DOHH2 (cell line): ENCODE measurements around the gene SLC66A3.

Source experiments
- H3F3A ChIP-seq: fragments of 200-600 bp; sonication (generic), shearing (Covaris generic); 2 replicates; pipeline ENCODE4 v1.6.0; 2016; ENCODE audit warnings: antibody characterized with exemption, mild to moderate bottlenecking; ENCODE audit not compliant: control insufficient read depth, insufficient read depth
- H3K27ac ChIP-seq: fragments of 200-600 bp; sonication (generic); 2 replicates; pipeline ENCODE4 v1.5.1; 2014; ENCODE audit warnings: low read depth, mild to moderate bottlenecking, low read length, moderate library complexity
- H3K27me3 ChIP-seq: fragments of 200-600 bp; sonication (generic); 2 replicates; pipeline ENCODE4 v1.6.1; 2014; ENCODE audit warnings: mild to moderate bottlenecking, low read length, mixed read lengths; ENCODE audit not compliant: control insufficient read depth
- H3K36me3 ChIP-seq: fragments of 200-600 bp; sonication (generic); 2 replicates; pipeline ENCODE4 v1.6.1; 2014; ENCODE audit warnings: mild to moderate bottlenecking, low read length, moderate library complexity, mixed read lengths; ENCODE audit not compliant: control insufficient read depth
- H3K4me1 ChIP-seq: fragments of 200-600 bp; sonication (generic); 2 replicates; pipeline ENCODE4 v1.6.1; 2014; ENCODE audit warnings: mild to moderate bottlenecking, low read length, mixed read lengths; ENCODE audit not compliant: control insufficient read depth
- H3K4me2 ChIP-seq: fragments of 200-600 bp; sonication (generic); 2 replicates; pipeline ENCODE4 v1.6.0; 2014; ENCODE audit warnings: mild to moderate bottlenecking, low read length, moderate library complexity
- H3K4me3 ChIP-seq: fragments of 200-600 bp; sonication (generic); 2 replicates; pipeline ENCODE4 v1.5.1; 2014; ENCODE audit warnings: mild to moderate bottlenecking, low read length, mixed read lengths
- H3K79me2 ChIP-seq: fragments of 200-600 bp; sonication (generic); 2 replicates; pipeline ENCODE4 v1.6.1; 2014; ENCODE audit warnings: mild to moderate bottlenecking, low read length, mixed read lengths; ENCODE audit not compliant: control insufficient read depth
- H3K9me2 ChIP-seq: fragments of 200-600 bp; sonication (generic); replicated peaks from 2 replicates; pipeline ENCODE4 v1.6.1; 2014; ENCODE audit warnings: mild to moderate bottlenecking, low read length, mixed read lengths; ENCODE audit not compliant: control insufficient read depth
- H3K9me3 ChIP-seq: fragments of 200-600 bp; sonication (generic); 2 replicates; pipeline ENCODE4 v1.6.1; 2014; ENCODE audit warnings: antibody characterized with exemption, low read length, mixed read lengths; ENCODE audit not compliant: control insufficient read depth, insufficient read depth
- H4K20me1 ChIP-seq: fragments of 200-600 bp; sonication (generic); 2 replicates; pipeline ENCODE4 v1.6.0; 2014; ENCODE audit warnings: low read depth, mild to moderate bottlenecking, antibody characterized with exemption, low read length, moderate library complexity; ENCODE audit not compliant: control insufficient read depth, insufficient read depth
- EZH2phosphoT487 ChIP-seq: fragments of 200-600 bp; sonication (generic); IDR thresholded peaks from 2 replicates; pipeline ENCODE4 v1.6.1; 2017; ENCODE audit warnings: borderline replicate concordance, mild to moderate bottlenecking, antibody characterized with exemption, low read length, moderate library complexity, mixed read lengths
- TF ChIP-seq, protein P1 (sequence below): fragments of 200-600 bp; sonication (generic); IDR thresholded peaks from one replicate; pipeline ENCODE4 v1.5.1; 2014; ENCODE audit warnings: antibody characterized with exemption, mild to moderate bottlenecking, low read depth, low read length; ENCODE audit not compliant: poor library complexity, severe bottlenecking

The SLC66A3 gene

DNA sequence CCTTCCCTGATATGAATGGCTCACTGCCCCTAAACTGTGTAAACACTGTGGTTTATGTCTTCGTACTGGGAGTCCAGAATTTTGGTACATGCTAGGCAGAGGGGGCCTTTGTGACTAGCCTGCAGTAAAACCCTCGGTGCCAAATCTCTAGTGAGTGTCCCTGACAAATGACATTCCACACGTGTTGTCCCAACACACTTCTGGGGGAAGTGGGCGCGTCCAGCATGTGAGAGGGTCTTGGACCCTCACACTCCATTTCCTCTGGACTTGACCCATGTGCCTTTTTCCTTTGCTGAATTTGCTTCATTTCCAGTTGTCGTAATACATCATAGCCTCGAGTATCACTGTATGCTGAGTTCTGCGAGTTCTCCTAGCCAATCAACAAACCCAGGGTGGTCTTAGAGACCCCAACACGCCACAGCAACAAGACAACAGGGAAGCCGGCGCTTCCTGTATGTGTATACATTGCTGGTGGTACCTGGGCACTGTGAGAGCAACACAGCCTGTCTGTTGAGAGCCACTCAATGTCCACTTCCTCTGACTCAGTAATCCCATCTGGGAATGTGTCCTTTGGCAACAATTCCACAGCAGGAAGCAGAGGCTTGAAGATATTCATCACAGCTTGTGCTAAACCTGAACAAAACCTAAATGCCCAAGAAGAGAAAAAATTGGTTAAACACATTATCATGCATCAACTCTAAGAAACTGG, 26.9 kb upstream of the SLC66A3 start:
- Histone ChIP-seq H3K4me1 (peaks cover 36% of the 10 kb centered on the region), H3K36me3 (no peaks in the 10 kb centered on the region), H3K27me3 (peaks cover 2% of the 10 kb centered on the region), H3K4me3 (no peak overlapping the region), H3K9me3 (no peaks in the 10 kb centered on the region), H3K27ac (no peak overlapping the region), H3K9me2 (no peaks in the 10 kb centered on the region), H3F3A (peaks cover 6% of the 10 kb centered on the region; the same call in 1 of the 2 replicates), H3K79me2 (no peaks in the 10 kb centered on the region), H4K20me1 (no peaks in the 10 kb centered on the region), H3K4me2 (no peak overlapping the region)
- TF ChIP-seq, protein P1, sequence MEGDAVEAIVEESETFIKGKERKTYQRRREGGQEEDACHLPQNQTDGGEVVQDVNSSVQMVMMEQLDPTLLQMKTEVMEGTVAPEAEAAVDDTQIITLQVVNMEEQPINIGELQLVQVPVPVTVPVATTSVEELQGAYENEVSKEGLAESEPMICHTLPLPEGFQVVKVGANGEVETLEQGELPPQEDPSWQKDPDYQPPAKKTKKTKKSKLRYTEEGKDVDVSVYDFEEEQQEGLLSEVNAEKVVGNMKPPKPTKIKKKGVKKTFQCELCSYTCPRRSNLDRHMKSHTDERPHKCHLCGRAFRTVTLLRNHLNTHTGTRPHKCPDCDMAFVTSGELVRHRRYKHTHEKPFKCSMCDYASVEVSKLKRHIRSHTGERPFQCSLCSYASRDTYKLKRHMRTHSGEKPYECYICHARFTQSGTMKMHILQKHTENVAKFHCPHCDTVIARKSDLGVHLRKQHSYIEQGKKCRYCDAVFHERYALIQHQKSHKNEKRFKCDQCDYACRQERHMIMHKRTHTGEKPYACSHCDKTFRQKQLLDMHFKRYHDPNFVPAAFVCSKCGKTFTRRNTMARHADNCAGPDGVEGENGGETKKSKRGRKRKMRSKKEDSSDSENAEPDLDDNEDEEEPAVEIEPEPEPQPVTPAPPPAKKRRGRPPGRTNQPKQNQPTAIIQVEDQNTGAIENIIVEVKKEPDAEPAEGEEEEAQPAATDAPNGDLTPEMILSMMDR, result no peak
- no peak for TF ChIP-seq EZH2phosphoT487

DNA sequence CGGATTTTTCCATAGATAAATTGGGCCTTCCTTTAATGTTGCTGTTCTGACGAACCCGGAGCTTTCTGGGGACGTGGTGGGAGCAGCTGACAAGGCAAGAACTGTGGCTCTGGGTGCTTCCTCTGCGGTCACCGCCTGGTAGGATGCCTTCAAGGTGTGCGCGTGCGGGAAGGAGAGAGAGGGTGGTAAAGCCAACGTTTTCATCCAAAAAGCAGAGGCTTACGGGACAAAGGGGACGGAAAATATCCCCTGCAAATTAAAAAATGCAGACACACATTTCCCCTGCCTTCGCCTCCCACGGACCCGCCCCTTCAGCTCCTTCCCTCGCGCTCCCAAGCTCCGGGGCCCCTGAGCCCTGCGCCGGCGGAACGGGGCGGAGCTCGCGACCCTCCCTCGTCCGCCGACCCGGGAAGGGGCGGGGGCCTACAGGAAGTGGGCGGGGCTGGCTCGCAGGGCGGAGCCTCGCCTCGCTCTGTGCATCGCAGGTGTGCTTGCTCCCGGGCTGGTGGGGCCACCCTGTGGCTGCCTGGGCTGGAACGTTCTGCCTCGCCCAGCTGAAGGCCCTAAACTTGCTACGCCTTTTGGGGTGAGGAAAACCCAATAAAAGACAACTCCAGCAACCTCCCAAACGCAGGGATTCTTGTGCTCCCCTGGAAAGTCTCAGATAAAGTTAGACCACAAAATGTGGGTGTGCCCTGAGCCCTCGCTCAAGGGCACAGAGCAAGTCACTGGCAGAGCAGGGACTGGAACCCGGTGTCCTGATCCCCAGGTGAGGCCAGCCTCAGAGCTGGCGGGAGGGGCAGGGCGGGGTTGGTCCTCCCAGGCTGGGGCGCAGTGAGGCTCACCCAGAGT, 25.4 kb upstream of the SLC66A3 start:
- Histone ChIP-seq H4K20me1 (no peaks in the 10 kb centered on the region), H3K9me3 (no peaks in the 10 kb centered on the region), H3F3A (peaks cover 6% of the 10 kb centered on the region; the same call in 1 of the 2 replicates), H3K27me3 (peaks cover 2% of the 10 kb centered on the region), H3K36me3 (no peaks in the 10 kb centered on the region), H3K27ac (no peak overlapping the region), H3K4me3 (peak overlapping the region; percentile 73), H3K4me1 (peaks cover 37% of the 10 kb centered on the region), H3K4me2 (peak overlapping the region; percentile 94), H3K9me2 (no peaks in the 10 kb centered on the region), H3K79me2 (no peaks in the 10 kb centered on the region)
- TF ChIP-seq, protein P1, result peak; percentile 80
- no peak for TF ChIP-seq EZH2phosphoT487

DNA sequence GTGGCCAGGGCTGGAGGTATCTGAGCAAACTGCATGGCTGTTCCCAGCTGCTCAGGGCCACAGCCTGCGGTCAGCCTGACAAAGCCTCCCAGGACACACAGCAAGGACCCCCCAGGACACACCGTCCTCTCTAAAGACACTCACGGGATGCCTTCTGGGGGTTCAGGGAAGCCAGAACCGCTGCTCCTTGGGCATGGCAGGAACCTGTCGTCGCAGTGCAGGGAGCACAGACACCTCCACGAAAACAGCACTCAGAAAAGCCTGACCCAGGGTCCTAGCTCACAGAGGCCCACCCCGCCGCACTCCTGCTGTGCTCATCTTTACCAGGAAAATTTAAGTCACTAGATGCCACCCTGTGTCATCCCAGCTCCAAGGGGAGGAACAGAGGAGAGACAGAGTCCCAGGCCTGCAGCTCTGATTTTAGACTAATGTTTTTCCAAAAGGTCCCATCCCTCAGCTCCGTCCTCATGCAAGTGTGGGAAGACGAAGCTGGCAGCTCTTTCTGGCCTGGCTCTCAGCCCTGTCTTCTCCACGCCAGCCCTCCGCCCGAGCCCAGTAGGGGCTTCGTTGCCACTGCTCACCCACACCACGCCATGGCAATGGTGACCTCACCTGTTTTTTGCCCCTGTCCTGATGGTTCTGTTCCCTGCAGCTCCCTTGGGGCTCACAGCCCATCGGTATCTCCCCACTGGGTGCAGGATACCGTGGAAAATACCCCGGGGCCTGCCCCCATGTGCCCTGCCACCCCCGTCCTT, 23.9 kb upstream of the SLC66A3 start:
- no peaks in the 10 kb centered on the region for H3K79me2 ChIP-seq
- peak overlapping the region; percentile 94; the same call in 1 of the 2 replicates for H3K4me2 ChIP-seq
- no peak for TF ChIP-seq EZH2phosphoT487
- TF ChIP-seq, protein P1, result no peak

More for the DNA sequence above, 23.9 kb upstream of the SLC66A3 start:
- Histone ChIP-seq H3K36me3 (no peaks in the 10 kb centered on the region), H3K27me3 (peaks cover 10% of the 10 kb centered on the region), H3K9me2 (no peaks in the 10 kb centered on the region), H3K9me3 (no peaks in the 10 kb centered on the region), H3K27ac (no peak overlapping the region), H3K4me3 (no peak overlapping the region), H3K4me1 (peaks cover 37% of the 10 kb centered on the region), H3F3A (peaks cover 6% of the 10 kb centered on the region; the same call in 1 of the 2 replicates), H4K20me1 (no peaks in the 10 kb centered on the region)
